HCT116 (cell line): ENCODE measurements around the gene SPEN. TPM values are rescaled to one million over a fixed set of nuclear protein-coding genes. Genes with fewer than 3 reads are reported as not detected.

Source experiments
- ATAC-seq: fragments of 200-7000 bp; cut with Tn5 transposase; 2 replicates; pipeline ENCODE4 v1.9.1; 2020; ENCODE audit warnings: mild to moderate bottlenecking, moderate library complexity
- BruUV-seq: library from RNA; stranded (reverse); fragments of 400-500 nt; replicated peaks from 2 replicates; lab custom pipeline; 2021; lab: Mats Ljungman, UMichigan
- CTCF ChIA-PET: fragments of 300-600 bp; sonication (Branson Sonifier 250); formaldehyde crosslinking; loops from one replicate; lab custom pipeline; 2021; ENCODE audit warnings: antibody characterized with exemption; lab: Charles Lee
- POLR2A ChIA-PET: fragments of 300-600, 350-600 bp; sonication (Branson Sonifier 250); formaldehyde crosslinking; loops from one replicate; lab custom pipeline; 2021; ENCODE audit warnings: antibody characterized with exemption; lab: Charles Lee
- RAD21 ChIA-PET, 2 experiments: fragments of 300-600 bp; sonication (Branson Sonifier 250); formaldehyde crosslinking; loops; one replicate each; lab custom pipeline; 2023; ENCODE audit warnings: low total read pairs in 2 of 2; ENCODE audit not compliant: uncharacterized antibody in 2 of 2, unreplicated experiment in 2 of 2, low non-redundant PET in 1 of 2; lab: Charles Lee
- DNase-seq: peaks from one replicate; pipeline ENCODE4 v3.0.0-alpha.2; 2010; ENCODE audit warnings: low read depth, low spot score
- H2AFZ ChIP-seq: fragments of 200-600 bp; shearing (Covaris generic), sonication (generic); 2 replicates; pipeline ENCODE4 v1.6.1; 2017; ENCODE audit warnings: low read depth, mixed run types, mixed read lengths, antibody characterized with exemption, low read length; ENCODE audit not compliant: poor library complexity, severe bottlenecking
- H3K27ac ChIP-seq: 2 replicates; pipeline ENCODE4 v1.5.1; 2012; ENCODE audit warnings: low read depth, low read length
- H3K27me3 ChIP-seq: fragments of 200-600 bp; sonication (generic); 2 replicates; pipeline ENCODE4 v1.6.1; 2016; ENCODE audit warnings: mixed run types, low read length, mixed read lengths; ENCODE audit not compliant: insufficient read depth
- H3K36me3 ChIP-seq, 2 experiments: fragments of 200-500 bp in 1 of 2; fragments of 200-600 bp in 1 of 2; sonication (Bioruptor generic) in 1 of 2; sonication (generic) in 1 of 2; 2 replicates each; pipeline versions ENCODE4 v1.5.1 to v1.6.1; 2014 to 2016; ENCODE audit warnings: low read length in 2 of 2, inconsistent platforms in 1 of 2, mixed read lengths in 1 of 2, mixed run types in 1 of 2; ENCODE audit not compliant: insufficient read depth in 2 of 2, control insufficient read depth in 1 of 2
- H3K4me1 ChIP-seq, 2 experiments: fragments of 200-600 bp in 1 of 2; sonication (generic) in 1 of 2; 2 replicates each; pipeline versions ENCODE4 v1.5.1 to v1.6.1; 2012 to 2017; ENCODE audit warnings: low read length in 2 of 2, inconsistent platforms in 1 of 2, mild to moderate bottlenecking in 1 of 2, mixed read lengths in 1 of 2, mixed run types in 1 of 2, moderate library complexity in 1 of 2; ENCODE audit not compliant: insufficient read depth in 2 of 2, control insufficient read depth in 1 of 2
- H3K4me2 ChIP-seq: fragments of 200-600 bp; sonication (generic); 2 replicates; pipeline ENCODE4 v1.6.1; 2017; ENCODE audit warnings: mixed run types, low read length, mixed read lengths
- H3K4me3 ChIP-seq, 2 experiments: fragments of 200-600 bp in 1 of 2; sonication (generic) in 1 of 2; replicated peaks in 1 of 2; 2 replicates each; pipeline ENCODE4 v1.5.1; 2011 to 2016; ENCODE audit warnings: low read length in 2 of 2, control low read depth in 1 of 2, low read depth in 1 of 2, mild to moderate bottlenecking in 1 of 2, mixed read lengths in 1 of 2, mixed run types in 1 of 2
- H3K79me2 ChIP-seq: fragments of 200-600 bp; sonication (generic); 2 replicates; pipeline ENCODE4 v1.6.1; 2017; ENCODE audit warnings: mild to moderate bottlenecking, mixed run types, low read length, moderate library complexity, mixed read lengths; ENCODE audit not compliant: insufficient read depth
- H3K9ac ChIP-seq: fragments of 200-600 bp; sonication (generic); 2 replicates; pipeline ENCODE4 v1.6.1; 2016; ENCODE audit warnings: low read length, mixed read lengths
- H3K9me2 ChIP-seq: fragments of 200-600 bp; sonication (generic), shearing (Covaris generic); 2 replicates; pipeline ENCODE4 v1.6.1; 2017; ENCODE audit warnings: mixed run types, mild to moderate bottlenecking, moderate library complexity; ENCODE audit not compliant: insufficient read depth
- H3K9me3 ChIP-seq, 2 experiments: fragments of 200-500 bp in 1 of 2; fragments of 200-600 bp in 1 of 2; sonication (Bioruptor generic) in 1 of 2; sonication (generic) in 1 of 2; 2 replicates each; pipeline ENCODE4 v1.6.1; 2014 to 2017; ENCODE audit warnings: low read length in 2 of 2, mixed read lengths in 2 of 2, inconsistent platforms in 1 of 2, low read depth in 1 of 2, mild to moderate bottlenecking in 1 of 2, mixed run types in 1 of 2, moderate library complexity in 1 of 2; ENCODE audit not compliant: control insufficient read depth in 1 of 2, insufficient read depth in 1 of 2
- H4K20me1 ChIP-seq: fragments of 200-600 bp; sonication (generic), shearing (Covaris generic); 2 replicates; pipeline ENCODE4 v1.6.1; 2017; ENCODE audit warnings: mixed run types, mild to moderate bottlenecking, moderate library complexity; ENCODE audit not compliant: insufficient read depth
- CBX3 ChIP-seq: IDR thresholded peaks from 2 replicates; pipeline ENCODE4 v1.6.1; 2012; ENCODE audit warnings: low read depth
- ELF1 ChIP-seq: IDR thresholded peaks from 2 replicates; pipeline ENCODE4 v1.6.1; 2012; ENCODE audit warnings: low read depth, borderline replicate concordance
- EZH2 ChIP-seq: fragments of 200-600 bp; sonication (generic); IDR thresholded peaks from 2 replicates; pipeline ENCODE4 v1.6.1; 2017; ENCODE audit warnings: antibody characterized with exemption, mixed run types
- EZH2phosphoT487 ChIP-seq: fragments of 200-600 bp; IDR thresholded peaks from 2 replicates; pipeline ENCODE4 v1.6.1; 2018; ENCODE audit warnings: antibody characterized with exemption, borderline replicate concordance
- FOSL1 ChIP-seq: IDR thresholded peaks from 2 replicates; pipeline ENCODE4 v1.6.1; 2012; ENCODE audit warnings: low read depth
- RAD21 ChIP-seq: IDR thresholded peaks from 2 replicates; pipeline ENCODE4 v1.6.1; 2012; ENCODE audit warnings: low read depth, mild to moderate bottlenecking
- SIN3A ChIP-seq: IDR thresholded peaks from 2 replicates; pipeline ENCODE4 v1.6.1; 2012; ENCODE audit warnings: low read depth
- SP1 ChIP-seq: IDR thresholded peaks from 2 replicates; pipeline ENCODE4 v1.6.1; 2012; ENCODE audit warnings: low read depth
- TCF7L2 ChIP-seq: IDR thresholded peaks from 2 replicates; pipeline ENCODE4 v1.7.0; 2011; ENCODE audit warnings: borderline replicate concordance, inconsistent platforms; ENCODE audit not compliant: insufficient read depth, insufficient read length; ENCODE audit errors: extremely low read depth
- intact Hi-C: fragments of 100-400 bp; cut with micrococcal nuclease; formaldehyde crosslinking; loops from 2 replicates; pipeline ENCODE4 v1.10.0; 2022
- total RNA-seq: library from RNA; stranded (reverse); gene quantifications from one replicate; pipeline ENCODE4 v1.2.1, GENCODE V29; 2021; ENCODE audit not compliant: unreplicated experiment
- TF ChIP-seq, protein P1 (sequence below), 3 experiments: fragments of 200-600 bp in 1 of 3; sonication (generic) in 1 of 3; IDR thresholded peaks in 2 of 3; conservative IDR thresholded peaks in 1 of 3; 2 replicates each; pipeline ENCODE4 v1.5.1; 2012 to 2017; ENCODE audit warnings: low read depth in 2 of 3, low read length in 2 of 3, antibody characterized with exemption in 1 of 3, borderline replicate concordance in 1 of 3, control low read depth in 1 of 3, mild to moderate bottlenecking in 1 of 3, mixed read lengths in 1 of 3, mixed run types in 1 of 3, moderate library complexity in 1 of 3; ENCODE audit not compliant: insufficient read depth in 1 of 3

SPEN gene
- total RNA-seq, 1 experiment from 2014 or later: 58.6 TPM

DNA sequence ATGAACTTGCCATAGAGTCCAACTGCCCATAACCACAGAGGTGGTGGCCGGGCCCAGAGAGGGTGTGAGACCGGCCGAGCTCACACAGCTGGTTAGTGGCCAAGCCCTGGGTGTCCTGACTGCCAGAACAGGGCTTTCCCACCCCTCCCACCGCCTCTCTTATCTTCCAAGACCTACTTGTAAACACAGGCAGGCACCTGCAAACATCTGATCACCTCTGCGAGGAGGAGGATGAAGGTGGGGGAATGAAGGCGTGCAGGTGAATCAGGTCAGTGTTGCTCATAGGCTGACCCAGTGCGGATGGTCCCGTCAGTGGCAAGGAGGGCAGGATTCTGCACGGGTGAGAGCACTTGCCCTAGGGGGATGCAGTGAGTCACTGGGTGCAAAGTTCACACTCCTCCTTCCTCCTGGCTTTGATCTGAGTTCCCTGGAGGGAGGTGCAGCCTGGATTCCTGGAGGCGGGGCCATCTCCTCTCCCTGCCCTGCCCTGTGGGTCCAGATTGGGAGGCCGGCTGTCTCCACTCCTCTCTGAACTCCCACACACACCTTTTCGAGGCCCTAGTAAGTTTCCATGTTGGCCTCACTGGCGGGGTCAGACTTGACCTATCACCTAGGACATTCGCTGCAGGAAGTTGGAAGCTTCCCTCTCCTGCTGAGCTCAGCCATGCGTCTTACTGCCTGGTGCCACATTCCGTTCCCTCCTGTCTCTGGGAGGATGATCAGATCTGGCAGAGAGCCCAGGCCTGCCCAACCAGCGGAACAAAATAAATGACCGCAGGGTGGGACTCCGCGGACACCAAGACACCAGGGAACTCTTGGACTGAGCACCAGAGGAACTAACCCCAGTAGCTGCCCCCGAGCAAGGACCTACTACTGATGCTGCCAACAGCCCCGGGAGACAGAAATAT, 47.3 kb upstream of the SPEN start:
- no peaks in the 10 kb centered on the region for H3K27me3 ChIP-seq
- H2AFZ ChIP-seq: no peak overlapping the region
- H3K9ac ChIP-seq: peak overlapping the region; percentile 68
- H3K4me3 ChIP-seq: peak overlapping the region; percentile 27 to 44
- no TSS peak for BruUV-seq
- no peaks in the 10 kb centered on the region for H4K20me1 ChIP-seq
- peak; percentile 85 for DNase-seq
- peaks cover 63 to 84% of the 10 kb centered on the region in 2 experiments for H3K4me1 ChIP-seq
- ChIA-PET CTCF (interaction anchor here (1.8 to 5.8 kb wide), 2 partner anchors 8 to 15 kb away, joined by 6 to 35 read pairs; no protein-coding TSS in a partner anchor), POLR2A (interaction anchor here (0.8 to 1.6 kb wide), 4 partner anchors 12 to 197 kb away, joined by 3 to 6 read pairs (median 4); no protein-coding TSS in a partner anchor), RAD21 (interaction anchor here in 1 of 2 experiments (0.6 kb wide), 1 partner anchor 16 kb away, joined by 3 read pairs; no protein-coding TSS in a partner anchor)
- H3K36me3 ChIP-seq: no peaks in the 10 kb centered on the region
- peak overlapping the region; percentile 77 for H3K27ac ChIP-seq
- H3K9me2 ChIP-seq: no peaks in the 10 kb centered on the region
- ATAC-seq: peak; percentile 69
- H3K9me3 ChIP-seq: no peaks in the 10 kb centered on the region
- H3K4me2 ChIP-seq: peak overlapping the region; percentile 78
- TF ChIP-seq TCF7L2: peak; percentile 99
- no peak for TF ChIP-seq EZH2
- intact Hi-C loops: loop anchor here (2.0 kb wide), 1 partner anchor 35 kb away; no protein-coding TSS in a partner anchor
- H3K79me2 ChIP-seq: no peaks in the 10 kb centered on the region

DNA sequence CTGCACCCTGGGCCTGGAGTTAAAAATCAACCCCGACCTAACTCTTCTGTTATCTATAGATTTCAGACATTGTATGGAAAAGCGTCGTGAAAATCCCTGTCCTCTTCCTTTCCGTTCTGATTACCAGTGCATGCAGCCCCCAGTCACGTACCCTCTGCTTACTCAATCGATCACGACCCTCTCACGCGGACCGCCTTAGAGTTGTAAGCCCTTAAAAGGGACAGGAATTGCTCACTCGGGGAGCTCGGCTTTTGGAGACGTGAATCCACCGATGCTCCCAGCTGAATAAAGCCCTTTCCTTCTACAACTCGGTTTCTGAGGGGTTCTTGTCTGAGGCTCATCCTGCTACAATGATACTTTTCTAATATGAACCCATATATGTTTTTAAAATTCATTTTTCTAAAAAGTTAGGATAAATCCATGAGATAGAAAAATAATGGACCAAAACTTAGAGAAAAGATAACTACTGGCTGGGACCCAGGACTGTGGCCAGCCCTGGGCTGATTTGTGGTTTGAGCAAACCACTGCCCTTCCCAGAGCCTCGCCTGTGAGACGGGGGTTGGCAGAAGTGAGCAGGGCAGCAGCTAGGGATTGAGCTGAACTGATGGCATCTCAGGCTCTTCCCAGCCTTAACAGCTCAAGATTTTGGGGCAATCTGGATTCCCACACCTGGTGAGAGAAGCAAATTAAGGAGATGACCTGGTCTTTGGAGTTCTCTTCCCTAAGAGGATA, 45.1 kb upstream of the SPEN start:
- H3K79me2 ChIP-seq: no peaks in the 10 kb centered on the region
- no peak overlapping the region for H2AFZ ChIP-seq
- CTCF ChIA-PET: interaction anchor here (1.5 to 5.8 kb wide), 3 partner anchors 10 to 27 kb away, joined by 6 to 35 read pairs (median 9); no protein-coding TSS in a partner anchor
- H3K27me3 ChIP-seq: no peaks in the 10 kb centered on the region
- H3K4me3 ChIP-seq: no peak overlapping the region
- no peaks in the 10 kb centered on the region for H3K36me3 ChIP-seq
- RAD21 ChIA-PET: no interaction called here
- peaks cover 49 to 62% of the 10 kb centered on the region in 2 experiments for H3K4me1 ChIP-seq
- DNase-seq (no peak), ATAC-seq (no peak)
- no peaks in the 10 kb centered on the region for H3K9me3 ChIP-seq
- intact Hi-C loops: no loop called here
- peak overlapping the region; percentile 32; the same call in 1 of the 2 replicates for H3K4me2 ChIP-seq
- no TSS peak for BruUV-seq
- no peak overlapping the region for H3K27ac ChIP-seq
- H3K9me2 ChIP-seq: no peaks in the 10 kb centered on the region
- POLR2A ChIA-PET: no interaction called here
- H4K20me1 ChIP-seq: no peaks in the 10 kb centered on the region
- H3K9ac ChIP-seq: no peak overlapping the region
- TF ChIP-seq RAD21 (no peak), SIN3A (no peak), ELF1 (no peak), TCF7L2 (no peak), FOSL1 (no peak), CBX3 (no peak), SP1 (no peak), EZH2phosphoT487 (no peak)
- TF ChIP-seq, protein P1, sequence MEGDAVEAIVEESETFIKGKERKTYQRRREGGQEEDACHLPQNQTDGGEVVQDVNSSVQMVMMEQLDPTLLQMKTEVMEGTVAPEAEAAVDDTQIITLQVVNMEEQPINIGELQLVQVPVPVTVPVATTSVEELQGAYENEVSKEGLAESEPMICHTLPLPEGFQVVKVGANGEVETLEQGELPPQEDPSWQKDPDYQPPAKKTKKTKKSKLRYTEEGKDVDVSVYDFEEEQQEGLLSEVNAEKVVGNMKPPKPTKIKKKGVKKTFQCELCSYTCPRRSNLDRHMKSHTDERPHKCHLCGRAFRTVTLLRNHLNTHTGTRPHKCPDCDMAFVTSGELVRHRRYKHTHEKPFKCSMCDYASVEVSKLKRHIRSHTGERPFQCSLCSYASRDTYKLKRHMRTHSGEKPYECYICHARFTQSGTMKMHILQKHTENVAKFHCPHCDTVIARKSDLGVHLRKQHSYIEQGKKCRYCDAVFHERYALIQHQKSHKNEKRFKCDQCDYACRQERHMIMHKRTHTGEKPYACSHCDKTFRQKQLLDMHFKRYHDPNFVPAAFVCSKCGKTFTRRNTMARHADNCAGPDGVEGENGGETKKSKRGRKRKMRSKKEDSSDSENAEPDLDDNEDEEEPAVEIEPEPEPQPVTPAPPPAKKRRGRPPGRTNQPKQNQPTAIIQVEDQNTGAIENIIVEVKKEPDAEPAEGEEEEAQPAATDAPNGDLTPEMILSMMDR (IDR thresholded peaks at IDR 0.05 in 2 of 3, conservative IDR thresholded peaks at IDR 0.05 in 1 of 3; ENCODE audit: borderline replicate concordance in 1 of 3, insufficient read depth in 1 of 3, low read depth in 2 of 3, low read length in 2 of 3): no peak
